GOT3 (cell line): ENCODE measurements around the gene NMNAT3.

Experiments
- DNase-seq: peaks from one replicate; lab custom pipeline; 2025; ENCODE audit warnings: mixed read lengths; lab: John Stamatoyannopoulos, UW

Gene NMNAT3

DNA sequence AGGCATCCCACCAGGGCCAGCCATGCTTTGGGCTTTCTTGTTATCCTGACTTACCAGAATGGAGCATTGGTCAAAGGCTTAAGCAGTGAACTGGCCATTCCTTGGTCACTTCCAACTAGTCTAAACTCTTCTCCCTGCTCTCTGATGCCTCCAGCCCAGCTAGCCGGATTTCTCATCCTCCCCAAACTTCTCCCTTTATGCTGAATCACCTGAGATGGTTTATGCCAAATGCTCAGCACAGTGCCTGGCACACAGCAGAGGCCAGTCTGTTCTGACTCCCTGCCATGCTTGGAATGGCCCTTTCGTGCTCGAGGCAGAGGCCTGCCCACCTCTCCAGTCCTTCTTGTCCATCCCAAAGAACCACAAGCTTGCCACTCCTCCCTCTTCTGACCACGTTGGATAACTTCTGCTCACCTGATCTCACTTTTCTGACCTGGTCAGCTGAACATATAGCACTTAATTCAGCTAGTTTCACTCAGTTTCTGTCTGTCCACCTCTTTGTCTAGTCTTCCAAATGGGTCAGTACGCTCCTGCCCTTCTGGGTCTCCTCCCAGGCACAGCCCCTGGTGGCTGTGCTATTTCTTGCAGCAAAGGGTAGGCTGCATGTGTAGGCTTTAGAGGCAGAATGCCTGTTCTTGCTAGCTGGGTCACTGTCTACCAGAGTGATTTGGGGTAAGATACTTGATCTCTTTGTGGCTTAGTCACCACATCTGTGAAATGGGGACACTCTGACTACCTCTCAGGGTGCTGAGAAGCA, 136.1 kb downstream of the NMNAT3 start:
- DNase-seq: no peak

DNA sequence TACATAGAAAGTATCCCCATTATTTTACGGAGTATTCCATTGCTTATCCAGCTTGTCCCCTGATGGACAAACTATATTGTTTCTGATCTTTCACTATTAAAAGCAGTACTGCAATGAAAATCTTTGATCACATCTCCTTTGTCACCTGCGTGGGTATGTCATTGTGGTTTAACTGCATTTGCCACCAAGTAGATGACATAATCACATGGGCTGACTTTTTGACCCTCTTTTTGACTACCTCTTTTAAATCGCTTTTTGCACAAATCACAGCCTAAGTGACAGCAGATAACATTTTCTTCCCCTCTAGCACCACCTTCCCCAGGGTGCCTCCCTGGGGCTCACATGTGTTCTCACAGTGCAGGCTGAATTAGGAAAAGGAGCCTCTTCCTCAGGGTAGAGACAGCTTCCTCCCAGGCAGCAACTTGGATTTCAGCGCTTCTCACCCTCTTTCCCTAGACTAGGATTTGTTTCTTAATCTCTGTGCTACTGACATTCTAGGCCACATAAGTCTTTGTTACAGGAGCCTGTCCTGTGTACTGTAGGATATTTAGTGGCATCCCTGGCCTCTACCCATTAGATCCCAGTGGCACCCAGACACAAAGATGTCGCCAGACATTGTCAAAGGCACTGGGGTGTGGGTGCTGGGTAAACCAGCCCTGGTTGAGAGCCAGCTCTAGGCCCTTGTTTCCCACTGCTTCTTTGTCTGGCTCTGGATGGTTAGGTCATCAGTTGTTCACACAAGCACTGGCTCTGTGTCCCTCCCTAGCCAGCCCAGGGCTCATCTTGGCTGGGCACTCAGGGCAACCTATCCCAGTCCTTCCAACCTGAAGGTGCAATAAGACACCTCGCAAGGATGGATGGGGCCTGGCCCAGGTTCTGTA, 136.9 kb downstream of the NMNAT3 start:
- no peak for DNase-seq

DNA sequence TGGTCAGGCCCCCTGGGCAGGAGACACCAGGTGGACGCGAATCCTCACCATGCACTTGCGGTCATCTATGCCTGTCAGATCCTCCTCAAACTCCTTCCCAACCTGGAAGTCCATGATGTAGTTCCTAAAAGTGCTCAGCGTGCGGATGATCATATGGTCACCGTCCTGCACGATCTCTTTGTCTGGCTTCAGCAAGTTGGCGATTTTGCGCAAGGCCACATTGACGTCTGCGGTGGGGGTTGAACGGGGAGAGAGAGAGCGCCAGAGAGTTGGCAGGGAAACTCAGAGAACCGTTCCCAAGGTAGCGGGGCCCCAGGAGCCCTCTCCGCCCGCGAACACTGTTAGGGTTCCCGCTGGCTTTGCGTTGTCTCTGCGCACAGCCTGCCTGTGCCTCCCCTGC, 139.0 kb downstream of the NMNAT3 start:
- no peak for DNase-seq

DNA sequence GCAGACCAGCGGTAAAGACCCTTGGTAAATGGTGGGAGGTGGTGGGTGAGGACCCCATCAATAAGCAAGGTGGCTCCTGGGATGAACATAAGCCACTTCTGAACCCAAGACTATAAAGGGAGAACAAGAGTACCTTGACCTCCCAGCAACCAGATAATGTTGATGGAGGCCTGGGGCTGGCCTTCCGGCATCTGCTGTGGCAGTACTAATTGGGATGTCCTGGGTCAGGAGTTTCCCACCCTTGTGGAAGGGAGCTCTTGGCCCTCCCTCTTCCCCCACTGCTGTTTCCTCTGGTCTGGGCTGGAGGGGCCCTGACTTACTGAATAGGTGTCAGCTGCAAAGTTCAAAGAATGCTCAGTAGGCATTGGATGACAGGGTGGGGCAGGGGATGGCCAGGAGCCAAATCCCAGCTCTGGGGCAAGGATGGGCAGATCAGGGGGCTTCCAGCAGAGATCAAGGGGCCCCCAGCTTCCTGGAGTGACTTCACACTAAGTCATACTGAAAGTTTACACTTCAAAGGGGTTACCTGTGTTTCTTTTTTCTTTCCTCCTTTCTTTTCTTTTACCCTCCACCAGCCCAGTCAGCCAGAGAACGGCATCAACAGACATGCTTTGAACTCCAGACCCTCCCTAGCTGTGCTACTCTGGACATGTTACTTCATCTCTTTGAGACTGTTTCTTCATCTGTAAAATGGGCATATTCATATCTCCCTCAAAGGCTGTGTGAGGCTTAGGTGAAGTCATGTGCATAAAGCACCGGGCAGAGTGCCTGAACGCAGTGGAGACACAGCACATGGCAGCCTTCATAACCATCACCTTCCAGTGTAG, 139.8 kb downstream of the NMNAT3 start:
- no peak for DNase-seq

DNA sequence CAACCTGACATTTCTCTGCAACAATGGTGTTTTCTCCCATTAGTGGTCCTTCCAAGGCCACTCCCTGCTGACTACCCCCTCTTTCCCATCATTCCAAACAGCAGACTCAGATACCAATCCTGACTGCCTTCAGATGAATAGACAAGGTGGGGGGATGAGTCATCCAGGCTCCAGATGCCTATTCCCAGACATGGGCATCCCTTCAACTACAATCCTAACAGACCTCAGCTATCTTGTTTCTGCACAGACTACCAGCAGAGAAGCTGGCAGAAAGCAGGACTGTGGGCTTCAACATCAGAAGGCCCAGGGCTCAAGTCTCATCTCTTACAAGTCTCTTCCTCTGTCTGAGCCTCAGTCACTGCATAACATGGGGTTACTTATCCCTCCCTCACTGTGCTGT, 140.4 kb downstream of the NMNAT3 start:
- no peak for DNase-seq

DNA sequence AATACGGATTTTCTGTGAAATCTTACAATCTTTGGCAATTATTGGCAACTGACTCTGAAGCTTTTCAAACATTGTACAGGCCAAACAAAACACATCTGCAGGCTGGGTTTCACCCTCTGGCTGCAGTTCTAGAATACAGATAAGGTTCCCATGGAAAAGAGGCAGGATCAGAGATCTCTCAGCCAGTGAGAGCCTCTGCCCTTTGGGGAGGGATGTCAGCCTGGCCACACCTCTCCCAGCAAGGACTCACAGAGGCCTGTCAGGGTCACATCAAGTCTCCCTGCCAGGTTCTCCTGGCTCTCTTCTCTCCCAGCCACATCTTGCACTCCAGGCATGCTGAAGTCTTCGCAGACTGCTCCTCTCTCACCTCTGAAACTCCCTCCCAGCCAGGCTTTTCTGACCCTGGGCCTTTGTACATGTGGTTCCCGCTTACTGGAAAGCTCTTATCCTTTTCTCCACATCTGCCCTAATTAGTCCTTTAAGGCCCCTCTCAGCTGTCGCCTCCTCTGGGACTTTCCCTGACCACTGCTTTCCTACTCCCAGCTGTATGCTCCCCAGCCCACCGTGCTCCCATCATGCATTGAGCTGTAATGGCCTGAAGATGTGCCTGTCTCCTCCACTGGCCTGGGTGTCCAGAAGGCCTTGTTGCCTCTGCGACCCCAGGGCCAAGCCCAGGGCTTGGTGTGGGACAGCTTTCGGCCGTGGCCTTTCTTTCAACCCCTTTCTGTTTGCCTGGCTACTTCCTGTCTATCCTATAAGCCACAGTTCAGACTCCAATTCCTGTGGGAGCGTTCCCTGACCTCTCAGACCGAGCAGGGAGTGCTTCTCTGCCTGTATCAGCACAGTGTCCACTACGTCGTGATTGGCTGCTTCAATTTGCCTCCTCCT, 142.5 kb downstream of the NMNAT3 start:
- no peak for DNase-seq

DNA sequence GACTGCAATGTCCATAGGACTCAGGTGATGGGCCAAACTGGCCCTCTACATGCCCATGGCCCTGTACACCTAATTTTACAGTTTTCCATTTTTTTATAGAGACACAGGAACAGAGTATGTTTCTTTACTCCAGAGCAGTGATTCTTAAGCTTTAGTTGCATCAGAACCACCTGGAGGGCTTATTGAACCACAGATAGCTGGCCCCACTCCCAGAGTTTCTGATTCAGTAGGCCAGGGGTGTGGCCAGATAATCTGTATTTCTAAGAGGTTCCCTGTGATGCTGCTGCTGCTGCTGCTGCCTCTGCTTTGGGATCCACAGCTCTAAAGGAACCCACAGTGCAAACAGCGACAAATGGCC, 143.3 kb downstream of the NMNAT3 start:
- DNase-seq: no peak

DNA sequence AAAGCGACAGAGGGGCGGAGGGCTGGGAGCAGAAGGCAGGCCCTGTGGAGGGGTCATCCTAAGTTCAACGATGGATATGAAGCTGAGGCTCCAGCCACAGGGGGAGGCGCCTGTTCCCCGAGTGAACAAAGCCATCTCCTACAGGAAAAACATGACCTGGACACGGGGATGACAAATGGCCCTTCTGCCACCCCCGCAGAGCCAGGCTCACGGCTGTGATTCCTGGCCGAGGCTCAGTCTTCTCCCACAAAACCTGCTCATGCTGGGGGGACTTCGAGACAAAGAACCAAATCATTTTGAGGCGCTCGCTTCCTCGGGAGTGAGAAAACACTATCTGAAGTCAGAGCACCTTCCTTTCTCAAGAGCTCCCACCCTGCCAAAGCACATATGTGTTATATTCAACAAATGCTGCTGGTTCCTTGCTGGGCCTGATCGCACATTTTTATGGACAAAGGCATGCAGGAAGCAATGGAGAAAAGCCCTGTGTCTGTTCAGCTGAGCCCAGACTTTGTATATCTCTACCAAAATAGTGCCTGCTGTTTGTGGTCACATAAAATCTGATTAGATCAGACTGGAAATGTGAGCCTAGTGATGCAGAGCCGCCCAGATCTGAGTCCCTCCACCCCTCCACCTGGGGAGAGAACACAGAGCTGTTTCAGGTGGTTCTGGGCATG, 143.9 kb downstream of the NMNAT3 start:
- DNase-seq: no peak

DNA sequence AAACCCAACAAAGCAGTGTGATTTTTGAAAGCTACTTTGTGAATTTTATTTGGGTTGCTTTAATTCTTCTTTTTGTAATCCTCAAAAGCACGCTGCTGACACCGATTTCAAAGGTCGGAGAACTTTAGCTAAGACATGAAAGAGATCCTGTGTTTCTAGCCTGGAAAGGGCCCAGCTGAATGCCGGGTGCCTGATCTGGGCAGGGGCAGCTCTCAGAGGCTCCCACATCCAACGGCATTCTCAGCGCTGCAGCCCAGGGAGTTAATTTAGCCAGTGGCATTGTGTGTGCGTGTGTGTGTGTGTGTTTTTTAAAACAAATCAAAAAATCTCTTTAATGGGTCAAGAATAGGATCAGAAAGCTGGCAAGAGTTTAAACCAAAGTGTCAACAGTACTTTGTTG, 144.8 kb downstream of the NMNAT3 start:
- DNase-seq: no peak

DNA sequence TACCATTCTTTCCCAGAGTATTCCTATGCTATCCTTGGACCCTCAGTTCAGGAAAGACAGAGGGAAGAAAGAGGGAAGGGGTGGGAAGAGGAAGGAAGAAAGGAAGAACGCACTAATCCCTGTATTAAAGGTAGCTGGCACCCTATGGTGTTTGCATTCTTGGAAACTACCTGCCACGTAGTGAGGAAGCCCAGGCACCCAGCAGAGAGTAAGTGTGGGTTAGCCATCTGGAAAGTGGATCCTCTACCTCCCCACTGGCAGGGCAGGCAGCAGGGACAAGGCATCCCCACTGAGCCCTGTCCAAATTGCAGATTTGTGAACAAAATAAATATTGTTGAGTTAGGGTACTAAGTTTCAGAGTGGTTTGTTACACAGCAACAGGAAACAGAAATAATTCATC, 147.1 kb downstream of the NMNAT3 start:
- no peak for DNase-seq

DNA sequence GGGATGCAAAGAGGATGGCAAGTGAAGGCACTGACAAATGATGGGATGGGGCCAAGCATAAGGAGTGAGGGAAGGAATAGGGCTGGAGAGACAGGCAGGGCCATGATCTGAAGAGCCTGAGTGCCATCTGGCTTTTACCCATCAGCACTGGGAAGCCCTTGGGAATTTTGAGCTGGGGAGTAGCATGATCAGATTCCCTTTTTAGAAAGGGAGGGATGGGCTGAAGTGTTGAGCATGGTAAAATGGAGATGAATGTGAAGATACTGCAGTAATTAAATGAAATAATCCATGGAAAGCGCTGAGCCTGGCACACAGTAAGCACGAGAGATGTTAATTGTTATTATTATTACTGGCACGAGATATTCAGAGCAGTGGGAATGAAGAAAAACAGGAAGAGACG, 148.1 kb downstream of the NMNAT3 start:
- no peak for DNase-seq

DNA sequence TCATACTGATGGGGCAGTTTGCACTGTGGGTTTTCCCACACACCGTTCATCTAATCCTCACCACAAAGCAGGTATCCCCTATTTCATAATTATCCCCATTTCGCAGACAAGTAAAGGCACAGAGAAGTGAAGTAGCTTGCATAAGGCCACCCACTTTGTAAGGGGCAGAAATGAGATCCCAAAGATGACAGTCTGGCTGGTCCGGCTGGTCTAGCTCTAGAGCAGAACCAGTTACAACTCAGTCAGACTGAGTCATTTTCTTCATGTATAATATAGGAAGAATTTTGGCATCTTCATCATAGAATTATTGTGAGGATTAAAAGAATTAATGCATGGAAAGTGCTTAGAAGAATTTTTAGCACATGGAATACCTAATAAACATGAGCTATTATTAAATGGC, 148.8 kb downstream of the NMNAT3 start:
- no peak for DNase-seq

DNA sequence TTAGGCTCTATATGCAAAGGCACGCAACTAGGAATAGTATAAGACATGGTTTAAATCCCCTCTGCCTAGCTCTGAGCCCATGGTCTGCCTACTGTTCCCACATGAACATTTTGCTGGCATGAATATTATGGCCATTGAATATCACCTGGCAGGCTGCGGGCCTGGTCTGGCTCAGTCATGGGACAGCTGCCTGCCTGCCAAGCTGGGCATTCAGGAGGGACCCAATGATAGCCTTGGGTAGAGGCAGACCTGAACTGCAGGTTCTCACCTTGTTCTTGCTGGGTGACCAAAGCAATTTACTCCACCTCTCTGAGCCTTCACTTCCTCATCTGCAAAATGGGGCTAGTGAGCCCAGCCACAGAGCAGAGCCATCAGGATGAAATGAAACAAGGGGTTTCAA, 149.5 kb downstream of the NMNAT3 start:
- no peak for DNase-seq

DNA sequence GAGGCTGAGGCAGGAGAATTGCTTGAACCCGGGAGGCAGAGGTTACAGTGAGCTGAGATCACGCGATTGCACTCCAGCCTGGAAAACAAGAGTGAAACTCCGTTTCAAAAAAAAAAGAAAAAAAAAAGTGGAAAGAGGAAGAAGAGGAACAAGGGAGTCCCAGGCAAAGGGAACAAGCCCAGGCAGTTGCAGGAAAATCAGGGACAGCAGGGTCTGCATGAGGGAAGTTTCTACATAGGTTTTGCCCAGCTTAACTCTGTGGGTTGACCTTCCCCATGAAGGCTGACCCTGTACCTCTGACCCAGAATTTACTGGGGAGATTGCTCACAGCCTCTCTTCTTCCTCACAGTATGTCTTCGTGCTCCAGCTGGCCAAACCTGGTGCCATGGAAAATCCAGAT, 150.5 kb downstream of the NMNAT3 start:
- no peak for DNase-seq

DNA sequence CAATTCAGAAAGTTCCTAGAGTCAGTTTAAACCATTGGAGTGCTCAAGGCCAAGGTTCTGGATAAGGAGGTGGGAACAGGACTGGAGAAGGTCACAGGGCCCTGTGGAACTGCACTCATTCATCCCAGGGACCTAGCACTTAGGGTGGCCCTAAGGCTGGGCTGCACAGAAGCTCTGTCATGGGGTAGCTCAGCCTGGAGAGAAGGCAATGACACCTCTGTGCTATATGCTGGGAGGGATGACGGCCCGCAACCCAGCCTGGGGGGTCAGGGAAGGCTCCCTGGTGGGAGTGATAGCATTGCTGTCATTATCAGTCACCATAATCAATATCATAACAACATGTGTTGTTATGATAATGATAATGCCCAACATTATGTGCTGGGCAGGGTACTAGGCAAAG, 151.6 kb downstream of the NMNAT3 start:
- no peak for DNase-seq

DNA sequence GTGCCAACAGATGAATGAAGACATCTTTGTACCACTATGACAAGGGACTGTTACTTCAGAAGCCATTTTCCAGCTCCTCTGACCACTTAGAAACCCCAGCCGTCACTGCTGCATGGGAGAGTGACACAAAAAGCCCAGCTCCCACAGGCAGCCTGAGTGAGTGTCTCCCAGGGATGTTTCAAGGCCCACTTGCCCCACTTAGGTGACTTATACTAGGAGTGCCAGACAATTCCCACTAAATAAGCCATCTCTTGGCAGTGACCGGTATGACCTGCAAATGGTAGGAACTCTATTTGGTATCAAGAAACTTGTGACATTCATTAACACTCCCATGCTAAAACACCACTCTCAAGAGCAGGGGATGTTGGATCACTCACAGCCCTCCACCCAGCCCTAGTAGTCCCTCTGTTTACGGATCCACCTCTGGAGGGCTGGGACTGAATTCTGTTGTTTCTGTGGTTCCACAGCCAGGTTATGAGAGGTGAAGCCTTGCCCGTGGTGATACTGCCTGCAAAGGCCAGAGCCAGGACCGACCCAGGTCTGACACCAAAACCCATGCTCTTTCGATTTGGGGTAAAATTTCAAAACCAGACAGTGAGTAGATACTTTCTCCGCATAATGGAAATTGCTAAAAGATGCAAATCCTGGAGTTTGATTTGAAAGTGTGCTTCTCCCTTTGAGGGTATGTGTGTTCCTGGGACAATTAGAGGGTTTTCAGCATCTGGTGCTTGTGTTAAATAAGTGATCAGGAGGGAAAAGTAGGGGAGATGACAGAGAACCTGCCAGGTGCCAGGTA, 152.7 kb downstream of the NMNAT3 start:
- no peak for DNase-seq

DNA sequence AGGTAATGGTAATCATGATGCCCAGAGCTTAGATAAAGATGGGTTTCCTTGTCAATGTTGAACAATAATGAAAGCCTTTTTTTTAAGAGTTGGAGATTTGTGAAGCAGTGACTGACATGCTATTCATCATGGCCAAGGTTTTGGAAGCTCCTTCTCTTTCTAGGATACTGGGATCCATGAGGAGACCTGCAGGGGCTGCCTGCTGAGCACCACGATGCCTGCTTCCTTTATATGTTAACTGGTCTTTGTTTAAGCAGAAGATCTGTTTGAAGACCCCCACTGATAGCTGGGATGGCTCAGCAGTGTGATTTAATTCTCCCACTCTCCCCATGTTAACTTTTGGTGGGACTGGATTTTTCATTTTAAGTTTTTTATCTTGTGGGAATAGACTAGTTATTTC, 154.1 kb downstream of the NMNAT3 start:
- DNase-seq: no peak

DNA sequence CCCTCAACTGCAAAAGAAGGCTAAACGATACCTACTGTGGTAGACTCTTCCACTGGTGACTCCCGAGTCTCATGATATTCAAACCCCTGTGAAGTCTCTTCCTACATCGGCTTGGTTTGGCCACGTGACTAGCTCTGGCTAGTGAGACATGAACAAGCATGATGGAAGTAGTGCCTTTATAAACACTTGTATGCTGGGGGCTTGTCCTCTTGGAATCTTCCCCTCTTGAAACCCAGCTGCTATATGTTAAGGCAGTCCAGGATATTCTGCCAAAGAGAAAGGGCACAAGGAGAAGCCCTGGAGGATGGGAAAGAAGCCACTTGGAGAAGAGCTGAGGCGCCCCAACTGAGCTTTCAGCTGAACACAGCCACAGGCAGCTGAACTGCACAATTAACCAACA, 154.6 kb downstream of the NMNAT3 start:
- no peak for DNase-seq

DNA sequence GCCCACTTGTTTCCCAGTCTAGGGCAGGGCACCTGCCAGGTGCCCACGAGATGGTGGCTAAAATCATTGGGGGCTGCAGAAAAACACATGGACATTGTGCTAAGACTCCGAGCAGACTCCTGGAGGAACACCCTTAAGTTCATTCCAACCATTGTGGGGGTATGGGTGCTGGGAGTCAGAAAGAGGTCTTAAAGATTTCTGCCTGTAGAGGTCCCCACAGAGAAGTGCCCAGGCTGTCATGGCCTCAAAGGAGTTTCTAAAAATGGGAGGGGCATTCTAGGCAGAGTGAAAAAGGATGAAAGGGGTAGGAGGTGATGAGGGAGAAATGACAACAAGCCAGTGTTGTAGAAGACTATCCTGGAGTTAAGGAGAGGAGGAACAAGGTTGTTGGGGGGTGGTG, 155.4 kb downstream of the NMNAT3 start:
- no peak for DNase-seq

DNA sequence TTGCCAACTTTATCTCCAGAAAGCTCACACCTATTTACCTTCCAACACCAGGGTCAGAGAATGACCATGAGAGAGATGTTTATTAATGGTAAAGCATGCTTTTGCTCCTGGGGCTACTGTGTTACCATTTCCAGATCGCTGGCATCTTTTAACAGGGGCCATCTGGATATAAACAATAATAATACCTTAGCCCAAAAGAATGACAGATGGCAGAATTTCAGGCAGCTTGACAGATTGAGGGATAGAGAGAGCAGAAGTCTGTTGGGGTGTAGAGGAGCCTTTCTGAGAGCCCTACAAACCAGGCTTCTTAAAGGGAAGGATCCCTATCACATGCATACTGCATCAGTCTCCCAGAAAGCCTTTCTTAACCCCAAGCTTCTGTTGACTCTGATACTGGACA, 156.0 kb downstream of the NMNAT3 start:
- DNase-seq: no peak
